ENCODE results near the gene MAP4K5. TPM values are rescaled to one million over a fixed set of nuclear protein-coding genes. Genes with fewer than 3 reads are reported as not detected.

Gene MAP4K5
- total and polyA plus RNA-seq, 2 of the 4 experiments (the other 2 are of a cell fraction), result 33.1 to 46.1 TPM

- Histone ChIP-seq H3K14ac (replicated peaks; ENCODE audit: low read depth, low read length) (no peak overlapping the region), H3K4ac (ENCODE audit: low read depth, low read length) (peak overlapping the region; percentile 17; the same call in 1 of the 2 replicates), H3K4me1 (ENCODE audit: control insufficient read depth, insufficient read depth, low read length) (peaks cover 6% of the 10 kb centered on the region), H2AK9ac (replicated peaks; ENCODE audit: low read depth, low read length, poor library complexity) (no peak overlapping the region), H3K79me1 (ENCODE audit: low read depth in 1 of 2, low read length in 2 of 2) (no peaks in the 10 kb centered on the region), H3K4me3 (ENCODE audit: insufficient read depth, low read depth, low read length) (no peak overlapping the region), H3K9me1 (ENCODE audit: insufficient read depth, low read length) (peaks cover 3% of the 10 kb centered on the region; the same call in 1 of the 2 replicates), H3K27me3 (ENCODE audit: control insufficient read depth, insufficient read depth, low read length) (no peaks in the 10 kb centered on the region), H3K18ac (ENCODE audit: low read depth, low read length) (peak overlapping the region; percentile 22; the same call in 1 of the 2 replicates), H3K56ac (ENCODE audit: extremely low read depth, insufficient read depth, low read length) (no peak overlapping the region), H3K36me3 (ENCODE audit: control insufficient read depth, insufficient read depth, low read length) (no peaks in the 10 kb centered on the region; the same call in 1 of the 2 replicates), H3K23ac (ENCODE audit: low read depth, low read length) (no peak overlapping the region), H4K91ac (ENCODE audit: insufficient read depth, low read depth, low read length) (peak overlapping the region; percentile 21; the same call in 1 of the 2 replicates), H2BK20ac (ENCODE audit: low read depth, low read length) (no peak overlapping the region), H4K8ac (ENCODE audit: low read depth in 2 of 2, low read length in 2 of 2) (no peak overlapping the region), H2BK120ac (ENCODE audit: low read depth, low read length) (peak overlapping the region; percentile 6; the same call in 1 of the 2 replicates), H2AK5ac (ENCODE audit: low read depth, low read length) (peak overlapping the region; percentile 75; the same call in 1 of the 2 replicates), H2BK15ac (ENCODE audit: low read depth, low read length) (peak overlapping the region; percentile 37; the same call in 1 of the 3 replicates), H3K27ac (ENCODE audit: insufficient read depth, low read length) (peak overlapping the region; percentile 60; the same call in 1 of the 2 replicates), H3K9ac (ENCODE audit: low read depth, low read length) (no peak overlapping the region), H4K5ac (ENCODE audit: low read depth, low read length) (no peak overlapping the region; the same call in 1 of the 2 replicates), H2AFZ (replicated peaks; ENCODE audit: low read length, poor library complexity) (no peak overlapping the region), H4K20me1 (ENCODE audit: insufficient read depth, low read length) (no peaks in the 10 kb centered on the region), H3K9me3 (ENCODE audit: control insufficient read depth, insufficient read depth, low read length) (no peaks in the 10 kb centered on the region), H2BK5ac (ENCODE audit: low read depth, low read length, poor library complexity, severe bottlenecking) (peak overlapping the region; percentile 13), H3K4me2 (ENCODE audit: low read depth, low read length) (no peak overlapping the region)
- TF ChIP-seq POLR2A (IDR thresholded peaks at IDR 0.05; ENCODE audit: low read depth, low read length) (no peak), CEBPB (IDR thresholded peaks at IDR 0.05; ENCODE audit: low read depth, low read length) (no peak), FOS (IDR thresholded peaks at IDR 0.05; ENCODE audit: low read depth, low read length) (no peak), RAD21 (IDR thresholded peaks at IDR 0.05; ENCODE audit: low read length) (no peak)
- no TSS peak for BruUV-seq (replicated peaks)
- dilution Hi-C loops (cut with HindIII; ENCODE audit: low sequenced_read_pairs, unreplicated experiment) (no loop called here), in situ Hi-C loops (cut with MboI; ENCODE audit: low sequenced_read_pairs) (no loop called here), intact Hi-C loops (cut with micrococcal nuclease) (no loop called here)
- ATAC-seq (ENCODE audit: low read depth) (no peak), DNase-seq (no peak)
- ChIA-PET POLR2A (ENCODE audit: unreplicated experiment) (interaction anchor here (0.6 kb wide), 1 partner anchor 92 kb away, joined by 5 read pairs; no protein-coding TSS in a partner anchor), CTCF (no interaction called here)
- no CpG with 5 or more reads among the region's 3 CpGs for WGBS, 2 experiments (ENCODE audit: extremely low coverage in 2 of 2, insufficient read length in 1 of 2)
Measured at GRCh38 chr14:50410071-50410470, 122.3 kb downstream of the MAP4K5 start.

All from IMR-90 (cell line).